ENCODE results near the gene CAPNS1. TPM values are rescaled to one million over a fixed set of nuclear protein-coding genes. Genes with fewer than 3 reads are reported as not detected.

CAPNS1 gene
- total and polyA plus RNA-seq, 2 of the 13 experiments (the other 11 are each of a cell fraction or from before 2014, with no cell fraction given): 322 to 526 TPM

GRCh38 chr19:36114721-36115452 lies 25.0 kb upstream of the CAPNS1 start, which contains the start of gene POLR2I (continued):
- 0 out of 2 replicates have a peak, but pooled peaks have one; percentile 28 for TF ChIP-seq ATAD3A (CRISPR knock-in tag; IDR thresholded peaks at IDR 0.05)
- peak; percentile 89; the same call in 1 of the 2 replicates for TF ChIP-seq ETV6 (CRISPR knock-in tag; conservative IDR thresholded peaks at IDR 0.05)
- TF ChIP-seq ARNTL (CRISPR knock-in tag; IDR thresholded peaks at IDR 0.05): peak; percentile 94
- no peak for TF ChIP-seq BRCA1 (CRISPR knock-in tag; IDR thresholded peaks at IDR 0.05)
- peak; percentile 70; the same call in 1 of the 2 replicates for TF ChIP-seq ZNF782 (CRISPR knock-in tag; IDR thresholded peaks at IDR 0.05; ENCODE audit: borderline replicate concordance)
- TF ChIP-seq ZNF556 (CRISPR knock-in tag; IDR thresholded peaks at IDR 0.05; ENCODE audit: borderline replicate concordance): no peak
- TF ChIP-seq ZNF75D (CRISPR knock-in tag; IDR thresholded peaks at IDR 0.05; ENCODE audit: borderline replicate concordance): no peak
- TF ChIP-seq ELF1 (CRISPR knock-in tag; IDR thresholded peaks at IDR 0.05): peak; percentile 76
- peak; percentile 35 for TF ChIP-seq ZNF407 (CRISPR knock-in tag; IDR thresholded peaks at IDR 0.05; ENCODE audit: not compliant biosample characterization)
- no peak for TF ChIP-seq ZNF569 (CRISPR knock-in tag; IDR thresholded peaks at IDR 0.05; ENCODE audit: borderline replicate concordance)
- TF ChIP-seq ADNP (CRISPR knock-in tag; IDR thresholded peaks at IDR 0.05): no peak
- peak; percentile 73 for TF ChIP-seq RFX3 (CRISPR knock-in tag; IDR thresholded peaks at IDR 0.05)
- TF ChIP-seq RBFOX2 (IDR thresholded peaks at IDR 0.05; ENCODE audit: low read depth, low read length): peak; percentile 86
- TF ChIP-seq HDAC2 (CRISPR knock-in tag; IDR thresholded peaks at IDR 0.05): peak; percentile 79; the same call in 1 of the 2 replicates
- peak; percentile 60 to 75 for TF ChIP-seq POLR2A (IDR thresholded peaks at IDR 0.05; ENCODE audit: insufficient read depth in 1 of 2, low read depth in 2 of 2, low read length in 2 of 2)
- TF ChIP-seq ZNF333 (CRISPR knock-in tag; IDR thresholded peaks at IDR 0.05; ENCODE audit: borderline replicate concordance): no peak

Data from HepG2 (cell line).